Measurements from ENCODE around the gene BUD31.

- TF ChIP-seq CTCF (tag by site-specific recombination; IDR thresholded peaks at IDR 0.05): no peak
- no peak for TF ChIP-seq YY2 (tag by site-specific recombination; IDR thresholded peaks at IDR 0.05)
- no peak for TF ChIP-seq ZNF324 (tag by site-specific recombination; IDR thresholded peaks at IDR 0.05)
- no peak for TF ChIP-seq REST (tag by site-specific recombination; IDR thresholded peaks at IDR 0.05)
These were observed 5.9 kb upstream of the BUD31 start for GRCh38 chr7:99402854-99403253.

Data from HEK293 (cell line).